Osteocyte (in vitro differentiated cells): ENCODE data around the gene DBF4B. TPM values are rescaled to one million over a fixed set of nuclear protein-coding genes. Genes with fewer than 3 reads are reported as not detected.

Experiments used
- DNase-seq: peaks from one replicate; pipeline ENCODE4 v3.0.0; 2021; ENCODE audit warnings: mixed read lengths; ENCODE audit not compliant: unreplicated experiment; ENCODE audit errors: extremely low spot score
- H3K27ac Mint-ChIP-seq: one replicate; pipeline ENCODE4 v1.8.0; 2021; ENCODE audit warnings: mild to moderate bottlenecking, mixed read lengths; ENCODE audit not compliant: unreplicated experiment
- H3K27me3 Mint-ChIP-seq: one replicate; pipeline ENCODE4 v1.8.0; 2021; ENCODE audit warnings: mixed read lengths; ENCODE audit not compliant: unreplicated experiment
- H3K36me3 Mint-ChIP-seq: one replicate; pipeline ENCODE4 v1.8.0; 2021; ENCODE audit warnings: mixed read lengths; ENCODE audit not compliant: unreplicated experiment
- H3K4me1 Mint-ChIP-seq: one replicate; pipeline ENCODE4 v1.8.0; 2021; ENCODE audit warnings: mixed read lengths; ENCODE audit not compliant: unreplicated experiment
- H3K4me3 Mint-ChIP-seq: one replicate; pipeline ENCODE4 v1.8.0; 2021; ENCODE audit warnings: mild to moderate bottlenecking, moderate library complexity, mixed read lengths; ENCODE audit not compliant: unreplicated experiment
- H3K9me3 Mint-ChIP-seq: one replicate; pipeline ENCODE4 v1.8.0; 2021; ENCODE audit warnings: mixed read lengths; ENCODE audit not compliant: unreplicated experiment
- total RNA-seq: library from RNA; stranded (reverse); gene quantifications from 2 replicates; pipeline ENCODE4 v1.2.1, GENCODE V29; 2021
- TF ChIP-seq, protein P1 (sequence below): fragments of 200-600 bp; sonication (generic); IDR thresholded peaks from 2 replicates; pipeline ENCODE4 v1.5.0; 2021; ENCODE audit warnings: antibody characterized with exemption, mild to moderate bottlenecking, moderate library complexity

The DBF4B gene
- total RNA-seq, 1 donor from 2014 or later = 9.2 TPM

GRCh38 chr17:44747566-44747965 is 39.1 kb downstream of the DBF4B start:
- Mint-ChIP-seq H3K4me1 (no peaks in the 10 kb centered on the region), H3K36me3 (peaks cover 11% of the 10 kb centered on the region), H3K27ac (no peak overlapping the region), H3K4me3 (no peak overlapping the region), H3K9me3 (no peaks in the 10 kb centered on the region), H3K27me3 (no peaks in the 10 kb centered on the region)
- no peak for DNase-seq
- TF ChIP-seq, protein P1, sequence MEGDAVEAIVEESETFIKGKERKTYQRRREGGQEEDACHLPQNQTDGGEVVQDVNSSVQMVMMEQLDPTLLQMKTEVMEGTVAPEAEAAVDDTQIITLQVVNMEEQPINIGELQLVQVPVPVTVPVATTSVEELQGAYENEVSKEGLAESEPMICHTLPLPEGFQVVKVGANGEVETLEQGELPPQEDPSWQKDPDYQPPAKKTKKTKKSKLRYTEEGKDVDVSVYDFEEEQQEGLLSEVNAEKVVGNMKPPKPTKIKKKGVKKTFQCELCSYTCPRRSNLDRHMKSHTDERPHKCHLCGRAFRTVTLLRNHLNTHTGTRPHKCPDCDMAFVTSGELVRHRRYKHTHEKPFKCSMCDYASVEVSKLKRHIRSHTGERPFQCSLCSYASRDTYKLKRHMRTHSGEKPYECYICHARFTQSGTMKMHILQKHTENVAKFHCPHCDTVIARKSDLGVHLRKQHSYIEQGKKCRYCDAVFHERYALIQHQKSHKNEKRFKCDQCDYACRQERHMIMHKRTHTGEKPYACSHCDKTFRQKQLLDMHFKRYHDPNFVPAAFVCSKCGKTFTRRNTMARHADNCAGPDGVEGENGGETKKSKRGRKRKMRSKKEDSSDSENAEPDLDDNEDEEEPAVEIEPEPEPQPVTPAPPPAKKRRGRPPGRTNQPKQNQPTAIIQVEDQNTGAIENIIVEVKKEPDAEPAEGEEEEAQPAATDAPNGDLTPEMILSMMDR = no peak

- DNase-seq = no peak
- no peaks in the 10 kb centered on the region for H3K27me3 Mint-ChIP-seq
- TF ChIP-seq, protein P1 = no peak
- peaks cover 11% of the 10 kb centered on the region for H3K36me3 Mint-ChIP-seq
- no peaks in the 10 kb centered on the region for H3K9me3 Mint-ChIP-seq
- no peaks in the 10 kb centered on the region for H3K4me1 Mint-ChIP-seq
- no peak overlapping the region for H3K27ac Mint-ChIP-seq
- H3K4me3 Mint-ChIP-seq = no peak overlapping the region
Observed at GRCh38 chr17:44749076-44749979, 40.9 kb downstream of the DBF4B start.

GRCh38 chr17:44749980-44750318 is 41.5 kb downstream of the DBF4B start:
- no peak overlapping the region for H3K27ac Mint-ChIP-seq
- H3K9me3 Mint-ChIP-seq = no peaks in the 10 kb centered on the region
- peaks cover 11% of the 10 kb centered on the region for H3K36me3 Mint-ChIP-seq
- H3K4me1 Mint-ChIP-seq = no peaks in the 10 kb centered on the region
- no peak overlapping the region for H3K4me3 Mint-ChIP-seq
- H3K27me3 Mint-ChIP-seq = no peaks in the 10 kb centered on the region
- no peak for DNase-seq
- TF ChIP-seq, protein P1 = no peak

GRCh38 chr17:44751331-44751730 is 42.9 kb downstream of the DBF4B start:
- Mint-ChIP-seq H3K27me3 (no peaks in the 10 kb centered on the region), H3K4me1 (no peaks in the 10 kb centered on the region), H3K9me3 (no peaks in the 10 kb centered on the region), H3K4me3 (no peak overlapping the region), H3K27ac (no peak overlapping the region), H3K36me3 (peaks cover 11% of the 10 kb centered on the region)
- no peak for DNase-seq
- TF ChIP-seq, protein P1 = no peak

DNA sequence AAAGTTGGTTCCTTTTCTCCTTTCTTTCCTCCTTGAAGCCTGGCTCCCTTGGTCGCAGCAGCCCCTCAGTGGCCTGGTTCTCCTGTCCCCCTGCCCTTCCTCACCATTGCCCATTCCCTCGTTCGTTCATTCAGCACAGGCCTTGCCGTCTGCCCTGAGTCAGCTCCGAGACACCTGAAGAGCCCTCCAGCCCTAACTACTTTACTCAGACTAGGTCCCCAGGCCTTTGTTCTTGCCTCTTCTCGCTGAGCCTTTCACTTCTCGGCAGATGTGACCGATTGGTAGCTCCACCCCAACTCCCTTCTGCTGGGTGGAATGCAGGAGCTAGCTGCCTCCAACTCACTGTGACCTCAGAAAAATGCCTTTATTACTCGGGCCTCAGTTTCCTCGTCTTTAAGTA is 43.3 kb downstream of the DBF4B start:
- no peaks in the 10 kb centered on the region for H3K9me3 Mint-ChIP-seq
- no peak overlapping the region for H3K27ac Mint-ChIP-seq
- H3K4me3 Mint-ChIP-seq = no peak overlapping the region
- peaks cover 11% of the 10 kb centered on the region for H3K36me3 Mint-ChIP-seq
- H3K4me1 Mint-ChIP-seq = no peaks in the 10 kb centered on the region
- no peaks in the 10 kb centered on the region for H3K27me3 Mint-ChIP-seq
- DNase-seq = no peak
- TF ChIP-seq, protein P1 = no peak
